H9 (cell line): ENCODE results near the gene ENPP1. TPM values are rescaled to one million over a fixed set of nuclear protein-coding genes. Genes with fewer than 3 reads are reported as not detected.

Experiments used
- DNase-seq: peaks from one replicate; pipeline ENCODE4 v3.0.0-alpha.2; 2017
- H2AFZ ChIP-seq: one replicate; pipeline ENCODE4 v1.6.1; 2013; ENCODE audit warnings: mild to moderate bottlenecking, low read length, control low read depth, moderate library complexity
- H2AK5ac ChIP-seq: 2 replicates; pipeline ENCODE4 v1.6.1; 2013; ENCODE audit warnings: low read length, control low read depth, mixed read lengths; ENCODE audit not compliant: insufficient read length
- H2BK120ac ChIP-seq: one replicate; pipeline ENCODE4 v1.6.1; 2013; ENCODE audit warnings: low read depth, mild to moderate bottlenecking, low read length, control low read depth, inconsistent platforms; ENCODE audit not compliant: poor library complexity, severe bottlenecking
- H2BK12ac ChIP-seq: 2 replicates; pipeline ENCODE4 v1.6.1; 2013; ENCODE audit warnings: low read length, control low read depth, mixed read lengths, low read depth; ENCODE audit not compliant: insufficient read length
- H2BK15ac ChIP-seq: 2 replicates; pipeline ENCODE4 v1.6.1; 2013; ENCODE audit warnings: low read depth, low read length, control low read depth
- H2BK20ac ChIP-seq: one replicate; pipeline ENCODE4 v1.6.1; 2013; ENCODE audit warnings: low read depth, mild to moderate bottlenecking, low read length, control low read depth, inconsistent platforms; ENCODE audit not compliant: poor library complexity, severe bottlenecking
- H2BK5ac ChIP-seq: 2 replicates; pipeline ENCODE4 v1.6.1; 2013; ENCODE audit warnings: low read length, control low read depth, mixed read lengths; ENCODE audit not compliant: insufficient read length
- H3K14ac ChIP-seq: 2 replicates; pipeline ENCODE4 v1.6.1; 2013; ENCODE audit warnings: low read length, control low read depth; ENCODE audit not compliant: insufficient read depth
- H3K18ac ChIP-seq: 2 replicates; pipeline ENCODE4 v1.6.1; 2013; ENCODE audit warnings: low read depth, mild to moderate bottlenecking, mixed read lengths, low read length, control low read depth; ENCODE audit not compliant: insufficient read length
- H3K23ac ChIP-seq: 2 replicates; pipeline ENCODE4 v1.6.1; 2013; ENCODE audit warnings: low read length, control low read depth, mixed read lengths, low read depth; ENCODE audit not compliant: insufficient read length
- H3K23me2 ChIP-seq: 2 replicates; pipeline ENCODE4 v1.6.1; 2013; ENCODE audit warnings: low read depth, mild to moderate bottlenecking, mixed read lengths, low read length, control low read depth; ENCODE audit not compliant: insufficient read length, poor library complexity, severe bottlenecking
- H3K27ac ChIP-seq: 2 replicates; pipeline ENCODE4 v1.5.1; 2013; ENCODE audit warnings: low read length, control low read depth, mixed read lengths, low read depth; ENCODE audit not compliant: insufficient read length
- H3K27me3 ChIP-seq: 2 replicates; pipeline ENCODE4 v1.6.1; 2013; ENCODE audit warnings: low read length, control low read depth, inconsistent platforms; ENCODE audit not compliant: insufficient read depth
- H3K4ac ChIP-seq: 2 replicates; pipeline ENCODE4 v1.6.1; 2013; ENCODE audit warnings: low read depth, mild to moderate bottlenecking, control low read depth, inconsistent platforms, low read length, moderate library complexity
- H3K4me1 ChIP-seq: 2 replicates; pipeline ENCODE4 v1.6.1; 2013; ENCODE audit warnings: low read length, control low read depth, inconsistent platforms; ENCODE audit not compliant: insufficient read depth
- H3K4me2 ChIP-seq: 2 replicates; pipeline ENCODE4 v1.6.1; 2013; ENCODE audit warnings: low read length, control low read depth, mixed read lengths; ENCODE audit not compliant: insufficient read length, insufficient read depth
- H3K56ac ChIP-seq: 2 replicates; pipeline ENCODE4 v1.6.1; 2013; ENCODE audit warnings: low read depth, mild to moderate bottlenecking, mixed read lengths, low read length, control low read depth; ENCODE audit not compliant: insufficient read length
- H3K79me1 ChIP-seq: 2 replicates; pipeline ENCODE4 v1.6.1; 2013; ENCODE audit warnings: low read depth, mild to moderate bottlenecking, moderate library complexity, low read length, control low read depth, inconsistent platforms; ENCODE audit not compliant: insufficient read depth, poor library complexity, severe bottlenecking
- H3K79me2 ChIP-seq: 2 replicates; pipeline ENCODE4 v1.6.1; 2013; ENCODE audit warnings: low read length, control low read depth, inconsistent platforms; ENCODE audit not compliant: insufficient read depth
- H3K9ac ChIP-seq: 2 replicates; pipeline ENCODE4 v1.6.1; 2013; ENCODE audit warnings: low read length, control low read depth, mixed read lengths; ENCODE audit not compliant: insufficient read length; ENCODE audit errors: extremely low read depth
- H3K9me3 ChIP-seq: one replicate; pipeline ENCODE4 v1.6.1; 2013; ENCODE audit warnings: low read depth, low read length, inconsistent platforms; ENCODE audit not compliant: control insufficient read depth
- H3T11ph ChIP-seq: one replicate; pipeline ENCODE4 v1.6.1; 2013; ENCODE audit warnings: mild to moderate bottlenecking, low read length, control low read depth, inconsistent platforms
- H4K20me1 ChIP-seq: one replicate; pipeline ENCODE4 v1.6.1; 2013; ENCODE audit not compliant: control insufficient read depth, insufficient read length, insufficient read depth
- H4K5ac ChIP-seq: 2 replicates; pipeline ENCODE4 v1.6.1; 2013; ENCODE audit warnings: low read depth, mild to moderate bottlenecking, mixed read lengths, low read length, control low read depth; ENCODE audit not compliant: insufficient read length
- H4K8ac ChIP-seq: replicated peaks from 2 replicates; pipeline ENCODE4 v1.6.1; 2013; ENCODE audit warnings: low read length, control low read depth, mixed read lengths, low read depth; ENCODE audit not compliant: insufficient read length
- H4K91ac ChIP-seq: 2 replicates; pipeline ENCODE4 v1.6.1; 2013; ENCODE audit warnings: low read depth, mild to moderate bottlenecking, moderate library complexity, mixed read lengths, low read length, control low read depth; ENCODE audit not compliant: insufficient read length
- H3K27ac Mint-ChIP-seq, 3 experiments: 2 replicates in 2 of 3; 3 replicates in 1 of 3; pipeline ENCODE4 v1.8.0; 2020 to 2021; ENCODE audit warnings: mixed read lengths in 3 of 3, mild to moderate bottlenecking in 1 of 3, moderate library complexity in 1 of 3
- H3K27me3 Mint-ChIP-seq: 2 replicates; pipeline ENCODE4 v1.8.0; 2021; ENCODE audit warnings: low read depth, mild to moderate bottlenecking, moderate library complexity, mixed read lengths
- H3K36me3 Mint-ChIP-seq, 3 experiments: 2 replicates in 2 of 3; 3 replicates in 1 of 3; pipeline ENCODE4 v1.8.0; 2020 to 2021; ENCODE audit warnings: low read depth in 3 of 3, mixed read lengths in 3 of 3; ENCODE audit not compliant: insufficient read depth in 1 of 3
- H3K4me1 Mint-ChIP-seq, 2 experiments: 2 replicates each; pipeline ENCODE4 v1.8.0; 2020; ENCODE audit warnings: mixed read lengths in 2 of 2
- H3K4me3 Mint-ChIP-seq, 2 experiments: 2 replicates in 1 of 2; 3 replicates in 1 of 2; pipeline ENCODE4 v1.8.0; 2020 to 2021; ENCODE audit warnings: mild to moderate bottlenecking in 2 of 2, mixed read lengths in 2 of 2, moderate library complexity in 1 of 2
- H3K9me3 Mint-ChIP-seq, 2 experiments: 2 replicates in 1 of 2; 3 replicates in 1 of 2; pipeline ENCODE4 v1.8.0; 2020; ENCODE audit warnings: mild to moderate bottlenecking in 2 of 2, mixed read lengths in 2 of 2, moderate library complexity in 1 of 2
- CTCF ChIP-seq: fragments of 200-600 bp; sonication (generic); conservative IDR thresholded peaks from 3 replicates; pipeline ENCODE4 v1.8.0; 2021; ENCODE audit warnings: antibody characterized with exemption, mild to moderate bottlenecking
- WGBS: extraction: QIAGEN DNeasy Blood & Tissue Kit; methylation state at CpG from one replicate; pipeline ENCODE4 v1.1.7; 2013; ENCODE audit warnings: missing lambda C conversion rate, low lambda C conversion rate, mixed read lengths; ENCODE audit not compliant: insufficient read length; ENCODE audit errors: extremely low coverage; 5-methylcytosine and 5-hydroxymethylcytosine counted together
- total RNA-seq: library from RNA; stranded (reverse); gene quantifications from 2 replicates; pipeline ENCODE4 v1.2.1, GENCODE V29; 2021

The ENPP1 gene
- total RNA-seq, 1 experiment from 2014 or later: 22.5 TPM

GRCh38 chr6:131861381-131861780 is 53.6 kb downstream of the ENPP1 start:
- no peak overlapping the region for H2AFZ ChIP-seq
- no peaks in the 10 kb centered on the region for H3K9me3 ChIP-seq
- H2BK5ac ChIP-seq: no peak overlapping the region
- no peaks in the 10 kb centered on the region for H3K27me3 ChIP-seq
- Mint-ChIP-seq H3K4me3 (no peak overlapping the region), H3K27me3 (no peaks in the 10 kb centered on the region), H3K9me3 (no peaks in the 10 kb centered on the region), H3K36me3 (peaks cover 26 to 31% (median 29%) of the 10 kb centered on the region in 3 experiments), H3K4me1 (peaks cover 12 to 21% of the 10 kb centered on the region in 2 experiments), H3K27ac (no peak overlapping the region)
- H3K4me1 ChIP-seq: no peaks in the 10 kb centered on the region
- H3K79me1 ChIP-seq: no peaks in the 10 kb centered on the region
- H3K18ac ChIP-seq: no peak overlapping the region
- no peak overlapping the region for H4K5ac ChIP-seq
- H3K56ac ChIP-seq: no peak overlapping the region
- H2BK15ac ChIP-seq: no peak overlapping the region
- H3K14ac ChIP-seq: no peak overlapping the region
- no peak overlapping the region for H2BK120ac ChIP-seq
- H4K91ac ChIP-seq: no peak overlapping the region
- H3K23ac ChIP-seq: no peak overlapping the region
- H2BK12ac ChIP-seq: no peak overlapping the region
- no peaks in the 10 kb centered on the region for H4K20me1 ChIP-seq
- no peak overlapping the region for H2AK5ac ChIP-seq
- H3K4me2 ChIP-seq: no peak overlapping the region
- H3K23me2 ChIP-seq: no peaks in the 10 kb centered on the region
- no peak for TF ChIP-seq CTCF
- no peak overlapping the region for H4K8ac ChIP-seq
- no peaks in the 10 kb centered on the region for H3K79me2 ChIP-seq
- H3K9ac ChIP-seq: no peak overlapping the region
- H3K4ac ChIP-seq: no peak overlapping the region
- WGBS: no CpG with 5 or more reads among the region's 1 CpG
- no peak overlapping the region for H2BK20ac ChIP-seq
- no peak overlapping the region for H3K27ac ChIP-seq
- no peak overlapping the region for H3T11ph ChIP-seq
- no peak for DNase-seq
